ENCODE data around the gene SLX4. TPM values are rescaled to one million over a fixed set of nuclear protein-coding genes. Genes with fewer than 3 reads are reported as not detected.

Gene SLX4
- total RNA-seq, 2 donors from 2014 or later: 3.5 to 6.3 TPM

GRCh38 chr16:3589441-3589921 is 21.9 kb downstream of the SLX4 start:
- Histone ChIP-seq H3K9ac (ENCODE audit: low read depth in 2 of 2, low read length in 2 of 2) (no peak overlapping the region), H3K4me3 (no peak overlapping the region), H3K9me3 (no peaks in the 10 kb centered on the region), H3K27me3 (no peaks in the 10 kb centered on the region), H3K27ac (no peak overlapping the region), H3K4me1 (no peaks in the 10 kb centered on the region), H3K36me3 (no peaks in the 10 kb centered on the region)
- no peak for TF ChIP-seq CTCF (IDR thresholded peaks at IDR 0.05)
- no peak for DNase-seq
- intact Hi-C loops (cut with DNase I): no loop called here

- H3K27ac ChIP-seq: no peak overlapping the region
- no peak overlapping the region for H3K4me3 ChIP-seq
- no peak for TF ChIP-seq CTCF (IDR thresholded peaks at IDR 0.05)
- no peaks in the 10 kb centered on the region for H3K27me3 ChIP-seq
- H3K36me3 ChIP-seq: no peaks in the 10 kb centered on the region
- intact Hi-C loops (cut with DNase I): no loop called here
- no peaks in the 10 kb centered on the region for H3K4me1 ChIP-seq
- no peaks in the 10 kb centered on the region for H3K9me3 ChIP-seq
- no peak overlapping the region for H3K9ac ChIP-seq (ENCODE audit: low read depth in 2 of 2, low read length in 2 of 2)
- no peak for DNase-seq
Observed at GRCh38 chr16:3589001-3589400, 22.4 kb downstream of the SLX4 start.

- H3K9ac ChIP-seq (ENCODE audit: low read depth in 2 of 2, low read length in 2 of 2): no peak overlapping the region
- H3K27ac ChIP-seq: no peak overlapping the region
- H3K36me3 ChIP-seq: no peaks in the 10 kb centered on the region
- H3K4me1 ChIP-seq: no peaks in the 10 kb centered on the region
- no peak for DNase-seq
- no peak for TF ChIP-seq CTCF (IDR thresholded peaks at IDR 0.05)
- H3K4me3 ChIP-seq: no peak overlapping the region
- intact Hi-C loops (cut with DNase I): no loop called here
- no peaks in the 10 kb centered on the region for H3K27me3 ChIP-seq
- no peaks in the 10 kb centered on the region for H3K9me3 ChIP-seq
Observed at GRCh38 chr16:3587547-3588110, 23.8 kb downstream of the SLX4 start.

- H3K4me1 ChIP-seq: no peaks in the 10 kb centered on the region
- H3K36me3 ChIP-seq: no peaks in the 10 kb centered on the region
- no peak overlapping the region for H3K4me3 ChIP-seq
- DNase-seq: no peak
- no peak for TF ChIP-seq CTCF (IDR thresholded peaks at IDR 0.05)
- H3K9ac ChIP-seq (ENCODE audit: low read depth in 2 of 2, low read length in 2 of 2): no peak overlapping the region
- intact Hi-C loops (cut with DNase I): no loop called here
- H3K27me3 ChIP-seq: no peaks in the 10 kb centered on the region
- no peaks in the 10 kb centered on the region for H3K9me3 ChIP-seq
- H3K27ac ChIP-seq: no peak overlapping the region
Observed at GRCh38 chr16:3584412-3584811, 27.0 kb downstream of the SLX4 start.

- no peaks in the 10 kb centered on the region for H3K4me1 ChIP-seq
- intact Hi-C loops (cut with DNase I): no loop called here
- H3K4me3 ChIP-seq: no peak overlapping the region
- H3K27me3 ChIP-seq: no peaks in the 10 kb centered on the region
- no peak overlapping the region for H3K27ac ChIP-seq
- no peak for DNase-seq
- TF ChIP-seq CTCF (IDR thresholded peaks at IDR 0.05): no peak
- no peaks in the 10 kb centered on the region for H3K36me3 ChIP-seq
- no peak overlapping the region for H3K9ac ChIP-seq (ENCODE audit: low read depth in 2 of 2, low read length in 2 of 2)
- no peaks in the 10 kb centered on the region for H3K9me3 ChIP-seq
Observed at GRCh38 chr16:3583303-3584038, 27.9 kb downstream of the SLX4 start.
